HepG2 (cell line): Measurements from ENCODE around the gene VNN1. TPM values are rescaled to one million over a fixed set of nuclear protein-coding genes. Genes with fewer than 3 reads are reported as not detected.
A peak's percentile ranks its signal among the peaks of the same experiment; 100 is the strongest.

ENCODE experiments used
- ARNTL ChIP-seq: sonication (generic); formaldehyde crosslinking; IDR thresholded peaks from 2 replicates; pipeline ENCODE4 v1.4.0; 2020; ENCODE audit warnings: mild to moderate bottlenecking, missing genetic modification reagents
- CBX1 ChIP-seq: IDR thresholded peaks from one replicate; pipeline ENCODE4 v1.6.1; 2016; ENCODE audit warnings: antibody characterized with exemption, low read depth
- ELF1 ChIP-seq: sonication (generic); formaldehyde crosslinking; IDR thresholded peaks from 2 replicates; pipeline ENCODE4 v1.4.0; 2020; ENCODE audit warnings: missing genetic modification reagents
- FOSL2 ChIP-seq: sonication (generic); formaldehyde crosslinking; IDR thresholded peaks from 2 replicates; pipeline ENCODE4 v1.4.0; 2020; ENCODE audit warnings: missing genetic modification reagents
- FOXJ3 ChIP-seq: sonication (generic); formaldehyde crosslinking; IDR thresholded peaks from 2 replicates; pipeline ENCODE4 v1.4.0; 2020; ENCODE audit warnings: missing genetic modification reagents, mild to moderate bottlenecking, borderline replicate concordance
- HIC2 ChIP-seq: sonication (generic); formaldehyde crosslinking; IDR thresholded peaks from 2 replicates; pipeline ENCODE4 v1.9.0; 2022; ENCODE audit warnings: low read depth, missing genetic modification reagents
- MED8 ChIP-seq: sonication (generic); formaldehyde crosslinking; IDR thresholded peaks from 2 replicates; pipeline ENCODE4 v1.8.1; 2023; ENCODE audit warnings: mild to moderate bottlenecking, missing genetic modification reagents; ENCODE audit not compliant: insufficient replicate concordance
- MLLT10 ChIP-seq: sonication (generic); formaldehyde crosslinking; IDR thresholded peaks from 2 replicates; pipeline ENCODE4 v1.4.0; 2020; ENCODE audit warnings: missing genetic modification reagents
- MTA1 ChIP-seq: sonication (generic); formaldehyde crosslinking; IDR thresholded peaks from 2 replicates; pipeline ENCODE4 v1.4.0; 2020; ENCODE audit warnings: missing genetic modification reagents, mild to moderate bottlenecking, borderline replicate concordance
- ONECUT2 ChIP-seq: sonication (generic); formaldehyde crosslinking; IDR thresholded peaks from 2 replicates; pipeline ENCODE4 v1.4.0; 2020; ENCODE audit warnings: missing genetic modification reagents
- RARG ChIP-seq: sonication (generic); formaldehyde crosslinking; IDR thresholded peaks from 2 replicates; pipeline ENCODE4 v1.4.0; 2020; ENCODE audit warnings: low read depth, mild to moderate bottlenecking, missing genetic modification reagents
- RNF2 ChIP-seq: fragments of 450-650 bp; conservative IDR thresholded peaks from 2 replicates; pipeline ENCODE4 v1.6.1; 2016; ENCODE audit warnings: low read depth
- SYNCRIP ChIP-seq: fragments of 200-400 bp; formaldehyde crosslinking; IDR thresholded peaks from 2 replicates; pipeline ENCODE4 v1.6.1; 2018; ENCODE audit warnings: mild to moderate bottlenecking, low read depth, low read length; ENCODE audit not compliant: insufficient read depth
- TERF1 ChIP-seq: sonication (generic); formaldehyde crosslinking; IDR thresholded peaks from 2 replicates; pipeline ENCODE4 v1.8.0; 2022; ENCODE audit warnings: mild to moderate bottlenecking, missing genetic modification reagents, moderate library complexity
- TRIM24 ChIP-seq: sonication (generic); formaldehyde crosslinking; IDR thresholded peaks from 2 replicates; pipeline ENCODE4 v1.8.0; 2022; ENCODE audit warnings: mild to moderate bottlenecking, missing genetic modification reagents
- ZNF136 ChIP-seq: sonication (generic); formaldehyde crosslinking; IDR thresholded peaks from 2 replicates; pipeline ENCODE4 v1.8.1; 2022; ENCODE audit warnings: low read depth, mild to moderate bottlenecking, moderate library complexity, missing genetic modification reagents
- ZNF180 ChIP-seq: sonication (generic); formaldehyde crosslinking; IDR thresholded peaks from 2 replicates; pipeline ENCODE4 v1.4.0; 2020; ENCODE audit warnings: low read depth, missing genetic modification reagents, borderline replicate concordance
- ZNF800 ChIP-seq: sonication (generic); formaldehyde crosslinking; IDR thresholded peaks from 2 replicates; pipeline ENCODE4 v1.4.0; 2020; ENCODE audit warnings: missing genetic modification reagents
- polyA plus RNA-seq, 8 experiments: library from polyadenylated mRNA; depleted of rRNA in 3 of 8; stranded (reverse) in 7 of 8; unstranded in 1 of 8; fragments of >200 nt; fragmentation: Illumina TruSeq in 4 of 8; extraction: Trizol in 4 of 8; gene quantifications; 2 replicates each; pipeline versions ENCODE4 v1.2.1 to v1.2.3, GENCODE V29; 2011 to 2016; ENCODE audit warnings: low read depth in 4 of 8, missing spikeins in 1 of 8, mixed read lengths in 1 of 8; ENCODE audit not compliant: insufficient read depth in 1 of 8
- total RNA-seq, 5 experiments: library from RNA; depleted of rRNA; stranded (reverse); fragments of >200 nt; fragmentation: Illumina TruSeq; extraction: Trizol; gene quantifications; 2 replicates each; pipeline ENCODE4 v1.2.3, GENCODE V29; 2016; ENCODE audit warnings: low read depth in 1 of 5

Gene VNN1
- total and polyA plus RNA-seq, 2 of the 13 experiments (the other 11 are each of a cell fraction or from before 2014, with no cell fraction given) = 0.62 to 4.0 TPM

GRCh38 chr6:132725471-132725870 lies 11.6 kb upstream of the VNN1 start (continued):
- TF ChIP-seq ZNF180 (CRISPR knock-in tag) (no peak), HIC2 (CRISPR knock-in tag) (no peak), ZNF136 (CRISPR knock-in tag) (no peak), RARG (CRISPR knock-in tag) (no peak), ELF1 (CRISPR knock-in tag) (no peak), CBX1 (no peak), FOSL2 (CRISPR knock-in tag) (no peak), MTA1 (CRISPR knock-in tag) (no peak), MED8 (CRISPR knock-in tag) (no peak), ONECUT2 (CRISPR knock-in tag) (no peak), RNF2 (peak; percentile 36; the same call in 1 of the 2 replicates), TRIM24 (CRISPR knock-in tag) (no peak), MLLT10 (CRISPR knock-in tag) (no peak), ARNTL (no peak), TERF1 (CRISPR knock-in tag) (no peak), ZNF800 (CRISPR knock-in tag) (no peak), FOXJ3 (CRISPR knock-in tag) (no peak), SYNCRIP (no peak)
